HepG2 (cell line): ENCODE data around the gene SLC35F3. TPM values are rescaled to one million over a fixed set of nuclear protein-coding genes. Genes with fewer than 3 reads are reported as not detected.

Experiments
- AHR ChIP-seq: IDR thresholded peaks from 2 replicates; pipeline ENCODE4 v1.6.1; 2018; ENCODE audit warnings: missing genetic modification reagents, missing compliant biosample characterization
- BHLHE40 ChIP-seq: IDR thresholded peaks from 2 replicates; pipeline ENCODE4 v1.6.1; 2011; ENCODE audit warnings: low read length, improper control_type of control experiment
- BORCS8-MEF2B ChIP-seq: sonication (generic); formaldehyde crosslinking; IDR thresholded peaks from 2 replicates; pipeline ENCODE4 v1.8.0; 2022; ENCODE audit warnings: mild to moderate bottlenecking, missing genetic modification reagents
- CBX1 ChIP-seq: IDR thresholded peaks from one replicate; pipeline ENCODE4 v1.6.1; 2016; ENCODE audit warnings: antibody characterized with exemption, low read depth
- DNMT1 ChIP-seq: sonication (generic); formaldehyde crosslinking; IDR thresholded peaks from 2 replicates; pipeline ENCODE4 v1.5.1; 2020; ENCODE audit warnings: mild to moderate bottlenecking, missing genetic modification reagents
- KAT2B ChIP-seq: fragments of 150-350 bp; IDR thresholded peaks from 2 replicates; pipeline ENCODE4 v1.6.1; 2014; ENCODE audit warnings: low read depth, low read length, borderline replicate concordance
- SP4 ChIP-seq: sonication (generic); formaldehyde crosslinking; IDR thresholded peaks from 2 replicates; pipeline ENCODE4 v1.8.1; 2023; ENCODE audit warnings: mild to moderate bottlenecking, missing genetic modification reagents
- THAP11 ChIP-seq: IDR thresholded peaks from 2 replicates; pipeline ENCODE4 v1.6.1; 2016; ENCODE audit warnings: missing biosample characterization, missing genetic modification reagents
- ZBTB20 ChIP-seq: sonication (generic); formaldehyde crosslinking; IDR thresholded peaks from 2 replicates; pipeline ENCODE4 v1.8.1; 2023; ENCODE audit warnings: missing genetic modification reagents, low read depth, mild to moderate bottlenecking, borderline replicate concordance
- ZNF430 ChIP-seq: sonication (generic); formaldehyde crosslinking; IDR thresholded peaks from 2 replicates; pipeline ENCODE4 v1.9.0; 2021; ENCODE audit warnings: mild to moderate bottlenecking, missing genetic modification reagents
- polyA plus RNA-seq, 8 experiments: library from polyadenylated mRNA; depleted of rRNA in 3 of 8; stranded (reverse) in 7 of 8; unstranded in 1 of 8; fragments of >200 nt; fragmentation: Illumina TruSeq in 4 of 8; extraction: Trizol in 4 of 8; gene quantifications; 2 replicates each; pipeline versions ENCODE4 v1.2.1 to v1.2.3, GENCODE V29; 2011 to 2016; ENCODE audit warnings: low read depth in 4 of 8, missing spikeins in 1 of 8, mixed read lengths in 1 of 8; ENCODE audit not compliant: insufficient read depth in 1 of 8
- total RNA-seq, 5 experiments: library from RNA; depleted of rRNA; stranded (reverse); fragments of >200 nt; fragmentation: Illumina TruSeq; extraction: Trizol; gene quantifications; 2 replicates each; pipeline ENCODE4 v1.2.3, GENCODE V29; 2016; ENCODE audit warnings: low read depth in 1 of 5
- TF ChIP-seq, protein P1 (sequence below): sonication (generic); formaldehyde crosslinking; IDR thresholded peaks from 2 replicates; pipeline ENCODE4 v1.4.0; 2020; ENCODE audit warnings: missing genetic modification reagents, borderline replicate concordance
- TF ChIP-seq, protein P2 (sequence below): sonication (generic); formaldehyde crosslinking; IDR thresholded peaks from one replicate; pipeline ENCODE4 v1.5.1; 2020; ENCODE audit warnings: mild to moderate bottlenecking, missing genetic modification reagents; ENCODE audit errors: not compliant biosample characterization
- TF ChIP-seq, protein P3 (sequence below): fragments of 450-650 bp; IDR thresholded peaks from 2 replicates; pipeline ENCODE4 v1.6.1; 2017; ENCODE audit warnings: mild to moderate bottlenecking

SLC35F3 gene
- total and polyA plus RNA-seq, 2 of the 13 experiments (the other 11 are each of a cell fraction or from before 2014, with no cell fraction given) = not detected

DNA sequence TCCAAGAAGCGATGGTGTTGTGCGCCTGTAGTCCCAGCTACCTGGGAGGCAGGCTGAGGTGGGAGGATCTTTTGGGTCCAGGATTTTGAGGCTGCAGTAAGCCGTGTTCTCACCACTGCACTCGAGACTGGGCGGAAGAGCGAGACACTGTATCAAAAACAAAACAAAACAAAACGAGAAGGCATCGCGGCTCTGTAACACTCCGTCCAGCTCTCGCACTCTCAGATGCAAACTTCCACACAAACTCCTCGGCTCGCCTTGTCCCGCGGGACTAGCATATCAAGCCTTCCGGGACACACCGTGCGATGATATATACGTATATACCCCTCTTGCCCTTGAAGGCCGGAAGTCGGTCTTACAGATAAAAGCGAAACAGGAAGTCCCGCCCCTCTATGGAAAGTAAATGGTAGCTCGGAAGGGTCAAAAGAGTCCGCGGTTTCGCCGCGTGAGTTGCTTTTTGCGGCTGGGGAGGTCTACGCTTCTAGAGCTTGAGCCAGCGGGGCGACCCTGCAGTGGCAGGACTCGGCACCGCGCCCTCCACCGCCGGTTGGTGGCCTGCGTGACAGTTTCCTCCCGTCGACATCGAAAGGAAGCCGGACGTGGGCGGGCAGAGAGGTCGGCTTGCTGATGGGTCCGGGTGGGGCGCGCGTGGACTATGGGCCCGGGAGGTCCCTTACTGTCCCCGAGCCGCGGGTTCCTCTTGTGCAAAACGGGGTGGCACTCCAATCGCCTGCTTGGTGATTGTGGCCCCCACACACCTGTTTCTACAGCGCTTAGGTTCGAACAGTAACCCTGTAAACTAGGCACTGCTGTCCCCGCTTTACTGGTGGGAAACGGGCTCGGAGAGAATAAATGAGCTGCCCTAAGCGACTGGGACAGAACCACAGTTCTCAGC is 468.8 kb downstream of the SLC35F3 start, which contains the start of gene COA6 (continued):
- TF ChIP-seq, protein P1, sequence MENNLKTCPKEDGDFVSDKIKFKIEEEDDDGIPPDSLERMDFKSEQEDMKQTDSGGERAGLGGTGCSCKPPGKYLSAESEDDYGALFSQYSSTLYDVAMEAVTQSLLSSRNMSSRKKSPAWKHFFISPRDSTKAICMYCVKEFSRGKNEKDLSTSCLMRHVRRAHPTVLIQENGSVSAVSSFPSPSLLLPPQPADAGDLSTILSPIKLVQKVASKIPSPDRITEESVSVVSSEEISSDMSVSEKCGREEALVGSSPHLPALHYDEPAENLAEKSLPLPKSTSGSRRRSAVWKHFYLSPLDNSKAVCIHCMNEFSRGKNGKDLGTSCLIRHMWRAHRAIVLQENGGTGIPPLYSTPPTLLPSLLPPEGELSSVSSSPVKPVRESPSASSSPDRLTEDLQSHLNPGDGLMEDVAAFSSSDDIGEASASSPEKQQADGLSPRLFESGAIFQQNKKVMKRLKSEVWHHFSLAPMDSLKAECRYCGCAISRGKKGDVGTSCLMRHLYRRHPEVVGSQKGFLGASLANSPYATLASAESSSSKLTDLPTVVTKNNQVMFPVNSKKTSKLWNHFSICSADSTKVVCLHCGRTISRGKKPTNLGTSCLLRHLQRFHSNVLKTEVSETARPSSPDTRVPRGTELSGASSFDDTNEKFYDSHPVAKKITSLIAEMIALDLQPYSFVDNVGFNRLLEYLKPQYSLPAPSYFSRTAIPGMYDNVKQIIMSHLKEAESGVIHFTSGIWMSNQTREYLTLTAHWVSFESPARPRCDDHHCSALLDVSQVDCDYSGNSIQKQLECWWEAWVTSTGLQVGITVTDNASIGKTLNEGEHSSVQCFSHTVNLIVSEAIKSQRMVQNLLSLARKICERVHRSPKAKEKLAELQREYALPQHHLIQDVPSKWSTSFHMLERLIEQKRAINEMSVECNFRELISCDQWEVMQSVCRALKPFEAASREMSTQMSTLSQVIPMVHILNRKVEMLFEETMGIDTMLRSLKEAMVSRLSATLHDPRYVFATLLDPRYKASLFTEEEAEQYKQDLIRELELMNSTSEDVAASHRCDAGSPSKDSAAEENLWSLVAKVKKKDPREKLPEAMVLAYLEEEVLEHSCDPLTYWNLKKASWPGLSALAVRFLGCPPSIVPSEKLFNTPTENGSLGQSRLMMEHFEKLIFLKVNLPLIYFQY (CRISPR knock-in tag) = peak; percentile 34; the same call in 1 of the 2 replicates
- TF ChIP-seq DNMT1 (CRISPR knock-in tag) (peak; percentile 52; the same call in 1 of the 2 replicates), BORCS8-MEF2B (peak; percentile 90), THAP11 (CRISPR knock-in tag) (peak; percentile 95), ZBTB20 (CRISPR knock-in tag) (peak; percentile 98), SP4 (CRISPR knock-in tag) (peak; percentile 65), BHLHE40 (peak; percentile 78), AHR (peak; percentile 64; the same call in 1 of the 2 replicates), CBX1 (no peak), KAT2B (no peak), ZNF430 (CRISPR knock-in tag) (peak; percentile 80; the same call in 1 of the 2 replicates)
- TF ChIP-seq, protein P2, sequence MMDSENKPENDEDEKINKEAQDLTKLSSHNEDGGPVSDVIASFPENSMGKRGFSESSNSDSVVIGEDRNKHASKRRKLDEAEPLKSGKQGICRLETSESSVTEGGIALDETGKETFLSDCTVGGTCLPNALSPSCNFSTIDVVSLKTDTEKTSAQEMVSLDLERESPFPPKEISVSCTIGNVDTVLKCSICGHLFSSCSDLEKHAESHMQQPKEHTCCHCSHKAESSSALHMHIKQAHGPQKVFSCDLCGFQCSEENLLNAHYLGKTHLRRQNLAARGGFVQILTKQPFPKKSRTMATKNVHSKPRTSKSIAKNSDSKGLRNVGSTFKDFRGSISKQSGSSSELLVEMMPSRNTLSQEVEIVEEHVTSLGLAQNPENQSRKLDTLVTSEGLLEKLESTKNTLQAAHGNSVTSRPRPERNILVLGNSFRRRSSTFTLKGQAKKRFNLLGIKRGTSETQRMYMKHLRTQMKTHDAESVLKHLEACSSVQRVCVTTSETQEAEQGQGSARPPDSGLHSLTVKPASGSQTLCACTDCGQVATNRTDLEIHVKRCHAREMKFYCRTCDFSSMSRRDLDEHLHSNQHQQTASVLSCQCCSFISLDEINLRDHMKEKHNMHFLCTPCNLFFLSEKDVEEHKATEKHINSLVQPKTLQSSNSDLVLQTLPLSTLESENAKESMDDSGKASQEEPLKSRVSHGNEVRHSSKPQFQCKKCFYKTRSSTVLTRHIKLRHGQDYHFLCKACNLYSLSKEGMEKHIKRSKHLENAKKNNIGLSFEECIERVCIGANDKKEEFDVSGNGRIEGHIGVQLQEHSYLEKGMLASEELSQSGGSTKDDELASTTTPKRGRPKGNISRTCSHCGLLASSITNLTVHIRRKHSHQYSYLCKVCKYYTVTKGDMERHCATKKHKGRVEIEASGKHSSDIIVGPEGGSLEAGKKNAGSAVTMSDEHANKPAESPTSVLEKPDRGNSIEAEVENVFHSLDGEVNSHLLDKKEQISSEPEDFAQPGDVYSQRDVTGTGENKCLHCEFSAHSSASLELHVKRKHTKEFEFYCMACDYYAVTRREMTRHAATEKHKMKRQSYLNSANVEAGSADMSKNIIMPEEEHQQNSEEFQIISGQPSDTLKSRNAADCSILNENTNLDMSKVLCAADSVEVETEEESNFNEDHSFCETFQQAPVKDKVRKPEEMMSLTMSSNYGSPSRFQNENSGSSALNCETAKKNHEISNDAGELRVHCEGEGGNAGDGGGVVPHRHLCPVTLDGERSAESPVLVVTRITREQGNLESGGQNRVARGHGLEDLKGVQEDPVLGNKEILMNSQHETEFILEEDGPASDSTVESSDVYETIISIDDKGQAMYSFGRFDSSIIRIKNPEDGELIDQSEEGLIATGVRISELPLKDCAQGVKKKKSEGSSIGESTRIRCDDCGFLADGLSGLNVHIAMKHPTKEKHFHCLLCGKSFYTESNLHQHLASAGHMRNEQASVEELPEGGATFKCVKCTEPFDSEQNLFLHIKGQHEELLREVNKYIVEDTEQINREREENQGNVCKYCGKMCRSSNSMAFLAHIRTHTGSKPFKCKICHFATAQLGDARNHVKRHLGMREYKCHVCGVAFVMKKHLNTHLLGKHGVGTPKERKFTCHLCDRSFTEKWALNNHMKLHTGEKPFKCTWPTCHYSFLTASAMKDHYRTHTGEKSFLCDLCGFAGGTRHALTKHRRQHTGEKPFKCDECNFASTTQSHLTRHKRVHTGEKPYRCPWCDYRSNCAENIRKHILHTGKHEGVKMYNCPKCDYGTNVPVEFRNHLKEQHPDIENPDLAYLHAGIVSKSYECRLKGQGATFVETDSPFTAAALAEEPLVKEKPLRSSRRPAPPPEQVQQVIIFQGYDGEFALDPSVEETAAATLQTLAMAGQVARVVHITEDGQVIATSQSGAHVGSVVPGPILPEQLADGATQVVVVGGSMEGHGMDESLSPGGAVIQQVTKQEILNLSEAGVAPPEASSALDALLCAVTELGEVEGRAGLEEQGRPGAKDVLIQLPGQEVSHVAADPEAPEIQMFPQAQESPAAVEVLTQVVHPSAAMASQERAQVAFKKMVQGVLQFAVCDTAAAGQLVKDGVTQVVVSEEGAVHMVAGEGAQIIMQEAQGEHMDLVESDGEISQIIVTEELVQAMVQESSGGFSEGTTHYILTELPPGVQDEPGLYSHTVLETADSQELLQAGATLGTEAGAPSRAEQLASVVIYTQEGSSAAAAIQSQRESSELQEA (CRISPR knock-in tag) = peak; percentile 90
- TF ChIP-seq, protein P3, sequence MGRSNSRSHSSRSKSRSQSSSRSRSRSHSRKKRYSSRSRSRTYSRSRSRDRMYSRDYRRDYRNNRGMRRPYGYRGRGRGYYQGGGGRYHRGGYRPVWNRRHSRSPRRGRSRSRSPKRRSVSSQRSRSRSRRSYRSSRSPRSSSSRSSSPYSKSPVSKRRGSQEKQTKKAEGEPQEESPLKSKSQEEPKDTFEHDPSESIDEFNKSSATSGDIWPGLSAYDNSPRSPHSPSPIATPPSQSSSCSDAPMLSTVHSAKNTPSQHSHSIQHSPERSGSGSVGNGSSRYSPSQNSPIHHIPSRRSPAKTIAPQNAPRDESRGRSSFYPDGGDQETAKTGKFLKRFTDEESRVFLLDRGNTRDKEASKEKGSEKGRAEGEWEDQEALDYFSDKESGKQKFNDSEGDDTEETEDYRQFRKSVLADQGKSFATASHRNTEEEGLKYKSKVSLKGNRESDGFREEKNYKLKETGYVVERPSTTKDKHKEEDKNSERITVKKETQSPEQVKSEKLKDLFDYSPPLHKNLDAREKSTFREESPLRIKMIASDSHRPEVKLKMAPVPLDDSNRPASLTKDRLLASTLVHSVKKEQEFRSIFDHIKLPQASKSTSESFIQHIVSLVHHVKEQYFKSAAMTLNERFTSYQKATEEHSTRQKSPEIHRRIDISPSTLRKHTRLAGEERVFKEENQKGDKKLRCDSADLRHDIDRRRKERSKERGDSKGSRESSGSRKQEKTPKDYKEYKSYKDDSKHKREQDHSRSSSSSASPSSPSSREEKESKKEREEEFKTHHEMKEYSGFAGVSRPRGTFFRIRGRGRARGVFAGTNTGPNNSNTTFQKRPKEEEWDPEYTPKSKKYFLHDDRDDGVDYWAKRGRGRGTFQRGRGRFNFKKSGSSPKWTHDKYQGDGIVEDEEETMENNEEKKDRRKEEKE = no peak
